Left renal cortex interstitium (tissue), 4 donors: ENCODE results near the gene ELAVL2. TPM values are rescaled to one million over a fixed set of nuclear protein-coding genes. Genes with fewer than 3 reads are reported as not detected.
"Not testable (repeated sequence)": the region's sequence is repeated elsewhere in the genome, so short reads cannot be mapped to it uniquely, and the experiment has no call there.

Source experiments
- DNase-seq, 4 donors: peaks; one replicate each; pipeline ENCODE4 v3.0.0-alpha.2; 2013; ENCODE audit warnings: low read depth in 4 of 4, low spot score in 2 of 4, missing footprints in 1 of 4
- polyA plus RNA-seq, 4 donors: library from polyadenylated mRNA; unstranded; fragments of 120-200 nt; gene quantifications; one replicate each; pipeline ENCODE4 v1.2.1, GENCODE V29; 2013; ENCODE audit not compliant: insufficient read length in 4 of 4

Gene ELAVL2
- polyA plus RNA-seq, 4 donors: 3.1 to 4.3 (median 3.6) TPM

- DNase-seq: no peak
These were observed 95.7 kb downstream of the ELAVL2 start for GRCh38 chr9:23730364-23730763.

- no peak for DNase-seq
These were observed 97.3 kb downstream of the ELAVL2 start for GRCh38 chr9:23728736-23729135.

GRCh38 chr9:23725279-23725946, 100.6 kb downstream of the ELAVL2 start:
- DNase-seq: no peak

- DNase-seq: no peak
These were observed 102.4 kb downstream of the ELAVL2 start for GRCh38 chr9:23723672-23724071.

- DNase-seq: not testable (repeated sequence)
These were observed 103.0 kb downstream of the ELAVL2 start for GRCh38 chr9:23723048-23723447.

- DNase-seq: no peak
These were observed 104.6 kb downstream of the ELAVL2 start for GRCh38 chr9:23721466-23721865.

- DNase-seq: no peak
These were observed 108.5 kb downstream of the ELAVL2 start for GRCh38 chr9:23717505-23717904.

GRCh38 chr9:23707249-23707648, 118.8 kb downstream of the ELAVL2 start:
- DNase-seq: no peak

- no peak for DNase-seq
These were observed 123.6 kb downstream of the ELAVL2 start for GRCh38 chr9:23702311-23702922.

GRCh38 chr9:23701291-23701690, 124.7 kb downstream of the ELAVL2 start:
- no peak for DNase-seq

GRCh38 chr9:23700359-23700758, 125.7 kb downstream of the ELAVL2 start:
- DNase-seq: no peak

- no peak for DNase-seq
These were observed 127.9 kb downstream of the ELAVL2 start for GRCh38 chr9:23698161-23698560.

- DNase-seq: no peak
These were observed 130.5 kb downstream of the ELAVL2 start for GRCh38 chr9:23695572-23695971.

GRCh38 chr9:23693374-23693773, 132.7 kb downstream of the ELAVL2 start:
- DNase-seq: no peak

GRCh38 chr9:23686896-23687295, 139.1 kb downstream of the ELAVL2 start:
- no peak for DNase-seq

- DNase-seq: no peak
These were observed 139.8 kb downstream of the ELAVL2 start for GRCh38 chr9:23686257-23686656.

GRCh38 chr9:23683611-23684061, 142.4 kb downstream of the ELAVL2 start:
- DNase-seq: no peak

- peak in 2 of 4 donors; percentile 13 to 34 for DNase-seq
These were observed 143.1 kb downstream of the ELAVL2 start for GRCh38 chr9:23682891-23683431.

GRCh38 chr9:23682352-23682751, 143.7 kb downstream of the ELAVL2 start:
- no peak for DNase-seq

GRCh38 chr9:23677446-23677845, 148.6 kb downstream of the ELAVL2 start:
- DNase-seq: no peak

- DNase-seq: no peak
These were observed 151.9 kb downstream of the ELAVL2 start for GRCh38 chr9:23674016-23674585.

- no peak for DNase-seq
These were observed 153.9 kb downstream of the ELAVL2 start for GRCh38 chr9:23672151-23672550.
